Measurements from ENCODE around the gene SYT9. TPM values are rescaled to one million over a fixed set of nuclear protein-coding genes. Genes with fewer than 3 reads are reported as not detected.

SYT9 gene
- total RNA-seq, 1 donor from 2014 or later, result 0.16 TPM

GRCh38 chr11:7351228-7351627 is 99.5 kb downstream of the SYT9 start:
- peaks cover 4% of the 10 kb centered on the region for H3K4me1 Mint-ChIP-seq (ENCODE audit: low read depth, unreplicated experiment)
- H3K9me3 Mint-ChIP-seq (ENCODE audit: unreplicated experiment), result no peaks in the 10 kb centered on the region

GRCh38 chr11:7353100-7353499 is 101.4 kb downstream of the SYT9 start:
- no peak overlapping the region for H3K4me3 Mint-ChIP-seq (ENCODE audit: unreplicated experiment)
- H3K9ac ChIP-seq (ENCODE audit: low read length), result no peak overlapping the region
- no peak overlapping the region for H3K27ac Mint-ChIP-seq (ENCODE audit: unreplicated experiment)
- H3K79me2 ChIP-seq (ENCODE audit: insufficient read depth, low read length), result no peaks in the 10 kb centered on the region
- H3K4me2 ChIP-seq (ENCODE audit: low read length), result no peak overlapping the region
- DNase-seq (ENCODE audit: low read depth), result no peak
- peaks cover 4% of the 10 kb centered on the region for H3K27me3 Mint-ChIP-seq (ENCODE audit: low read depth, unreplicated experiment)
- H3K4me1 Mint-ChIP-seq (ENCODE audit: low read depth, unreplicated experiment), result peaks cover 3% of the 10 kb centered on the region
- no peak overlapping the region for H3K4me3 ChIP-seq (ENCODE audit: insufficient read depth, low read depth, low read length)
- no peak overlapping the region for H2AFZ ChIP-seq (ENCODE audit: low read depth, low read length)
- H3K9me3 ChIP-seq (ENCODE audit: insufficient read depth, low read depth, low read length), result no peaks in the 10 kb centered on the region
- FAIRE-seq, result no peak
- H3K4me1 ChIP-seq (ENCODE audit: insufficient read depth, low read length), result no peaks in the 10 kb centered on the region
- no peaks in the 10 kb centered on the region for H4K20me1 ChIP-seq (ENCODE audit: insufficient read depth, low read length)
- H3K27ac ChIP-seq (ENCODE audit: low read depth, low read length), result no peak overlapping the region
- no peaks in the 10 kb centered on the region for H3K9me3 Mint-ChIP-seq (ENCODE audit: unreplicated experiment)
- TF ChIP-seq CTCF (IDR thresholded peaks at IDR 0.05; ENCODE audit: insufficient read depth, low read depth, low read length), result no peak
- TF ChIP-seq EZH2 (IDR thresholded peaks at IDR 0.05; ENCODE audit: insufficient read depth, low read length), result no peak
- H3K36me3 ChIP-seq (ENCODE audit: insufficient read depth, low read length), result no peaks in the 10 kb centered on the region
- H3K36me3 Mint-ChIP-seq (ENCODE audit: low read depth, unreplicated experiment), result no peaks in the 10 kb centered on the region
- no peaks in the 10 kb centered on the region for H3K27me3 ChIP-seq (ENCODE audit: insufficient read depth, low read length)

More at GRCh38 chr11:7351228-7351627, 99.5 kb downstream of the SYT9 start:
- H3K36me3 Mint-ChIP-seq (ENCODE audit: low read depth, unreplicated experiment), result no peaks in the 10 kb centered on the region
- no peak for FAIRE-seq
- TF ChIP-seq EZH2 (IDR thresholded peaks at IDR 0.05; ENCODE audit: insufficient read depth, low read length) (no peak), CTCF (IDR thresholded peaks at IDR 0.05; ENCODE audit: insufficient read depth, low read depth, low read length) (no peak)
- DNase-seq (ENCODE audit: low read depth), result no peak
- H3K27me3 Mint-ChIP-seq (ENCODE audit: low read depth, unreplicated experiment), result peaks cover 4% of the 10 kb centered on the region
- Histone ChIP-seq H3K4me1 (ENCODE audit: insufficient read depth, low read length) (no peaks in the 10 kb centered on the region), H2AFZ (ENCODE audit: low read depth, low read length) (no peak overlapping the region), H3K4me3 (ENCODE audit: insufficient read depth, low read depth, low read length) (no peak overlapping the region), H3K27ac (ENCODE audit: low read depth, low read length) (no peak overlapping the region), H3K4me2 (ENCODE audit: low read length) (no peak overlapping the region), H3K36me3 (ENCODE audit: insufficient read depth, low read length) (no peaks in the 10 kb centered on the region), H4K20me1 (ENCODE audit: insufficient read depth, low read length) (no peaks in the 10 kb centered on the region), H3K27me3 (ENCODE audit: insufficient read depth, low read length) (no peaks in the 10 kb centered on the region), H3K9ac (ENCODE audit: low read length) (no peak overlapping the region), H3K79me2 (ENCODE audit: insufficient read depth, low read length) (no peaks in the 10 kb centered on the region), H3K9me3 (ENCODE audit: insufficient read depth, low read depth, low read length) (no peaks in the 10 kb centered on the region)
- H3K4me3 Mint-ChIP-seq (ENCODE audit: unreplicated experiment), result no peak overlapping the region
- H3K27ac Mint-ChIP-seq (ENCODE audit: unreplicated experiment), result no peak overlapping the region

GRCh38 chr11:7364660-7365059 is 113.0 kb downstream of the SYT9 start:
- H3K27me3 Mint-ChIP-seq (ENCODE audit: low read depth, unreplicated experiment), result no peaks in the 10 kb centered on the region
- Histone ChIP-seq H3K4me3 (ENCODE audit: insufficient read depth, low read depth, low read length) (no peak overlapping the region), H3K27me3 (ENCODE audit: insufficient read depth, low read length) (no peaks in the 10 kb centered on the region), H3K4me2 (ENCODE audit: low read length) (no peak overlapping the region), H3K79me2 (ENCODE audit: insufficient read depth, low read length) (no peaks in the 10 kb centered on the region), H3K27ac (ENCODE audit: low read depth, low read length) (no peak overlapping the region), H3K9me3 (ENCODE audit: insufficient read depth, low read depth, low read length) (no peaks in the 10 kb centered on the region), H3K36me3 (ENCODE audit: insufficient read depth, low read length) (no peaks in the 10 kb centered on the region), H3K4me1 (ENCODE audit: insufficient read depth, low read length) (no peaks in the 10 kb centered on the region), H4K20me1 (ENCODE audit: insufficient read depth, low read length) (no peaks in the 10 kb centered on the region), H3K9ac (ENCODE audit: low read length) (no peak overlapping the region), H2AFZ (ENCODE audit: low read depth, low read length) (no peak overlapping the region)
- H3K27ac Mint-ChIP-seq (ENCODE audit: unreplicated experiment), result no peak overlapping the region
- no peak for DNase-seq (ENCODE audit: low read depth)
- H3K4me1 Mint-ChIP-seq (ENCODE audit: low read depth, unreplicated experiment), result no peaks in the 10 kb centered on the region
- no peaks in the 10 kb centered on the region for H3K36me3 Mint-ChIP-seq (ENCODE audit: low read depth, unreplicated experiment)
- H3K4me3 Mint-ChIP-seq (ENCODE audit: unreplicated experiment), result no peak overlapping the region
- no peaks in the 10 kb centered on the region for H3K9me3 Mint-ChIP-seq (ENCODE audit: unreplicated experiment)
- FAIRE-seq, result no peak
- TF ChIP-seq CTCF (IDR thresholded peaks at IDR 0.05; ENCODE audit: insufficient read depth, low read depth, low read length) (no peak), EZH2 (IDR thresholded peaks at IDR 0.05; ENCODE audit: insufficient read depth, low read length) (no peak)

All from astrocyte (in vitro differentiated cells and primary cell).